Hepatocyte (in vitro differentiated cells): Measurements from ENCODE around the gene IQCH. TPM values are rescaled to one million over a fixed set of nuclear protein-coding genes. Genes with fewer than 3 reads are reported as not detected.

Experiments used
- DNase-seq: peaks from one replicate; pipeline ENCODE4 v3.0.0-alpha.2; 2016; ENCODE audit warnings: low spot score
- H2AFZ ChIP-seq: fragments of 200-600 bp; sonication (generic); 2 replicates; pipeline ENCODE4 v1.6.0; 2016; ENCODE audit warnings: antibody characterized with exemption, mild to moderate bottlenecking
- H3K27ac ChIP-seq: fragments of 200-600 bp; sonication (generic); 2 replicates; pipeline ENCODE4 v1.5.1; 2016; ENCODE audit warnings: mild to moderate bottlenecking
- H3K27me3 ChIP-seq: fragments of 200-600 bp; sonication (generic); 2 replicates; pipeline ENCODE4 v1.6.1; 2016
- H3K36me3 ChIP-seq: fragments of 200-600 bp; sonication (generic); replicated peaks from 2 replicates; pipeline ENCODE4 v1.5.1; 2016; ENCODE audit warnings: low read depth; ENCODE audit not compliant: insufficient read depth
- H3K4me1 ChIP-seq: fragments of 200-600 bp; sonication (generic); 2 replicates; pipeline ENCODE4 v1.5.1; 2016; ENCODE audit warnings: mild to moderate bottlenecking, moderate library complexity; ENCODE audit not compliant: insufficient read depth
- H3K4me2 ChIP-seq: fragments of 200-600 bp; sonication (generic); 2 replicates; pipeline ENCODE4 v1.6.0; 2016
- H3K4me3 ChIP-seq: fragments of 200-600 bp; sonication (generic); 2 replicates; pipeline ENCODE4 v1.5.1; 2016; ENCODE audit warnings: mild to moderate bottlenecking
- H3K79me2 ChIP-seq: fragments of 200-600 bp; sonication (generic); 2 replicates; pipeline ENCODE4 v1.6.0; 2017; ENCODE audit warnings: mild to moderate bottlenecking
- H3K9me2 ChIP-seq: fragments of 200-600 bp; sonication (generic); replicated peaks from 2 replicates; pipeline ENCODE4 v1.6.0; 2017; ENCODE audit warnings: mild to moderate bottlenecking; ENCODE audit not compliant: insufficient read depth
- H3K9me3 ChIP-seq: fragments of 200-600 bp; sonication (generic); 2 replicates; pipeline ENCODE4 v1.5.1; 2016; ENCODE audit warnings: low read depth, mild to moderate bottlenecking
- H4K20me1 ChIP-seq: fragments of 200-600 bp; sonication (generic); 2 replicates; pipeline ENCODE4 v1.6.0; 2016; ENCODE audit warnings: mild to moderate bottlenecking; ENCODE audit not compliant: insufficient read depth, poor library complexity, severe bottlenecking
- CTCF ChIP-seq: fragments of 200-600 bp; sonication (generic); IDR thresholded peaks from 2 replicates; pipeline ENCODE4 v1.5.1; 2016; ENCODE audit warnings: antibody characterized with exemption, mild to moderate bottlenecking; ENCODE audit not compliant: poor library complexity
- EZH2 ChIP-seq: fragments of 200-600 bp; sonication (generic); IDR thresholded peaks from 2 replicates; pipeline ENCODE4 v1.6.1; 2016; ENCODE audit warnings: antibody characterized with exemption, mild to moderate bottlenecking, borderline replicate concordance
- EZH2phosphoT487 ChIP-seq: fragments of 200-600 bp; sonication (generic); IDR thresholded peaks from one replicate; pipeline ENCODE4 v1.6.1; 2018; ENCODE audit warnings: antibody characterized with exemption, mild to moderate bottlenecking, low read depth, moderate library complexity; ENCODE audit not compliant: unreplicated experiment, severe bottlenecking
- WGBS: methylation state at CpG from one replicate; pipeline ENCODE4 v1.1.6; 2016; ENCODE audit warnings: low lambda C conversion rate; ENCODE audit errors: missing lambda C conversion rate; 5-methylcytosine and 5-hydroxymethylcytosine counted together
- polyA plus RNA-seq: library from polyadenylated mRNA; unstranded; fragments of >200 nt; fragmentation: Nextera tagmentation; extraction: Ambion mirVana; gene quantifications from 2 replicates; pipeline ENCODE4 v1.2.1, GENCODE V29; 2016
- total RNA-seq: library from RNA; depleted of rRNA; stranded (reverse); fragments of >200 nt; gene quantifications from 2 replicates; pipeline ENCODE4 v1.2.3, GENCODE V29; 2014

Gene IQCH
- total and polyA plus RNA-seq, 2 experiments from 2014 or later, result 0.76 to 1.0 TPM

- no peaks in the 10 kb centered on the region for H3K4me1 ChIP-seq
- H3K9me3 ChIP-seq, result no peaks in the 10 kb centered on the region
- H3K27ac ChIP-seq, result no peak overlapping the region
- WGBS, result 94% methylated on average over 2 of the region's 2 CpGs
- no peaks in the 10 kb centered on the region for H3K36me3 ChIP-seq
- H3K9me2 ChIP-seq, result no peaks in the 10 kb centered on the region
- H3K4me3 ChIP-seq, result no peak overlapping the region
- no peak for TF ChIP-seq EZH2
- TF ChIP-seq CTCF, result no peak
- TF ChIP-seq EZH2phosphoT487, result no peak
- no peaks in the 10 kb centered on the region for H4K20me1 ChIP-seq
- no peak overlapping the region for H2AFZ ChIP-seq
- H3K4me2 ChIP-seq, result no peak overlapping the region
- peaks cover 2% of the 10 kb centered on the region for H3K27me3 ChIP-seq
- H3K79me2 ChIP-seq, result no peaks in the 10 kb centered on the region
- no peak for DNase-seq
Measured at GRCh38 chr15:67386947-67387346, 132.4 kb downstream of the IQCH start.

- Histone ChIP-seq H3K4me2 (no peak overlapping the region), H3K4me3 (no peak overlapping the region), H3K36me3 (no peaks in the 10 kb centered on the region), H3K4me1 (no peaks in the 10 kb centered on the region), H3K9me2 (no peaks in the 10 kb centered on the region), H3K9me3 (no peaks in the 10 kb centered on the region), H3K79me2 (no peaks in the 10 kb centered on the region), H4K20me1 (no peaks in the 10 kb centered on the region), H2AFZ (no peak overlapping the region), H3K27ac (no peak overlapping the region), H3K27me3 (peaks cover 4% of the 10 kb centered on the region)
- no peak for TF ChIP-seq EZH2
- no peak for TF ChIP-seq EZH2phosphoT487
- TF ChIP-seq CTCF, result no peak
- 74% methylated on average over 1 of the region's 1 CpG for WGBS
- no peak for DNase-seq
Measured at GRCh38 chr15:67389975-67390374, 135.4 kb downstream of the IQCH start.

GRCh38 chr15:67394873-67395639 lies 140.5 kb downstream of the IQCH start:
- Histone ChIP-seq H3K4me3 (no peak overlapping the region), H2AFZ (no peak overlapping the region), H3K36me3 (no peaks in the 10 kb centered on the region), H3K27ac (no peak overlapping the region), H3K27me3 (peaks cover 4% of the 10 kb centered on the region), H3K4me1 (no peaks in the 10 kb centered on the region), H3K9me2 (no peaks in the 10 kb centered on the region), H4K20me1 (no peaks in the 10 kb centered on the region), H3K79me2 (no peaks in the 10 kb centered on the region), H3K9me3 (no peaks in the 10 kb centered on the region), H3K4me2 (no peak overlapping the region)
- TF ChIP-seq CTCF (no peak), EZH2phosphoT487 (no peak), EZH2 (no peak)
- DNase-seq, result no peak
- 76% methylated on average over 9 of the region's 9 CpGs for WGBS
